Stimulated activated CD8-positive, alpha-beta memory T cell treated with anti-CD3 and anti-CD28 coated beads, Interleukin-2, amount 100 ng/mL, for 1 hour (primary cell): ENCODE results near the gene SSRP1.
"Not testable (repeated sequence)": the region's sequence is repeated elsewhere in the genome, so short reads cannot be mapped to it uniquely, and the experiment has no call there.

Experiments used
- DNase-seq, 2 donors: peaks; one replicate each; pipeline ENCODE4 v3.0.0-alpha.2; 2020; ENCODE audit warnings: low read depth in 2 of 2

The SSRP1 gene

GRCh38 chr11:57335343-57336110 is at the start of gene SSRP1:
Gene SSRP1 (minus strand): TSS chr11:57335892. CDS start chr11:57335121, 771 bp downstream.
- DNase-seq: peak; percentile 71 to 78

GRCh38 chr11:57380975-57381374 is 45.3 kb upstream of the SSRP1 start, which contains the start of gene PRG3:
Gene PRG3 (minus strand): TSS chr11:57381150. CDS start chr11:57380708, 442 bp downstream.
- DNase-seq: no peak

- no peak for DNase-seq
Measured at GRCh38 chr11:57379732-57380131, 44.0 kb upstream of the SSRP1 start.

GRCh38 chr11:57378186-57378585 is 42.5 kb upstream of the SSRP1 start:
- no peak for DNase-seq

GRCh38 chr11:57377107-57377506 is 41.4 kb upstream of the SSRP1 start:
- DNase-seq: no peak

- DNase-seq: no peak
Measured at GRCh38 chr11:57376095-57377090, 40.7 kb upstream of the SSRP1 start.

GRCh38 chr11:57375490-57375889 is 39.8 kb upstream of the SSRP1 start:
- no peak for DNase-seq

- DNase-seq: no peak
Measured at GRCh38 chr11:57374966-57375365, 39.3 kb upstream of the SSRP1 start.

GRCh38 chr11:57373146-57373545 is 37.5 kb upstream of the SSRP1 start:
- DNase-seq: no peak

GRCh38 chr11:57370941-57371340 is 35.2 kb upstream of the SSRP1 start:
- no peak for DNase-seq

GRCh38 chr11:57370251-57370650 is 34.6 kb upstream of the SSRP1 start:
- no peak for DNase-seq

GRCh38 chr11:57368845-57369232 is 33.1 kb upstream of the SSRP1 start:
- no peak for DNase-seq

- DNase-seq: no peak
Measured at GRCh38 chr11:57368106-57368844, 32.6 kb upstream of the SSRP1 start.

- no peak for DNase-seq
Measured at GRCh38 chr11:57364851-57365660, 29.4 kb upstream of the SSRP1 start.

GRCh38 chr11:57363131-57364080 is 27.7 kb upstream of the SSRP1 start:
- DNase-seq: no peak

- DNase-seq: no peak
Measured at GRCh38 chr11:57361926-57362325, 26.2 kb upstream of the SSRP1 start.

- not testable (repeated sequence) for DNase-seq
Measured at GRCh38 chr11:57361420-57361819, 25.7 kb upstream of the SSRP1 start.

- no peak for DNase-seq
Measured at GRCh38 chr11:57360991-57361390, 25.3 kb upstream of the SSRP1 start.

GRCh38 chr11:57359896-57360690 is 24.4 kb upstream of the SSRP1 start:
- no peak for DNase-seq
